Stimulated activated naive CD8-positive, alpha-beta T cell treated with anti-CD3 and anti-CD28 coated beads, Interleukin-15, amount 100 ng/mL, for 72 hours (primary cell): Measurements from ENCODE around the gene TBC1D17.

Source experiments
- ATAC-seq: fragments of 150-1000 bp; cut with Tn5 transposase; 2 replicates; pipeline ENCODE4 v1.10.0; 2021; ENCODE audit warnings: mild to moderate bottlenecking, moderate library complexity
- DNase-seq, 2 donors: peaks; one replicate each; pipeline ENCODE4 v3.0.0; 2021 to 2022
- H3K27ac Mint-ChIP-seq, 2 donors: one replicate each; pipeline ENCODE4 v1.8.0; 2022; ENCODE audit warnings: mild to moderate bottlenecking in 2 of 2, mixed read lengths in 2 of 2, moderate library complexity in 2 of 2
- H3K27me3 Mint-ChIP-seq: one replicate; pipeline ENCODE4 v1.8.0; 2022; ENCODE audit warnings: mixed read lengths
- H3K4me1 Mint-ChIP-seq: one replicate; pipeline ENCODE4 v1.8.0; 2022; ENCODE audit warnings: mild to moderate bottlenecking, mixed read lengths
- H3K4me3 Mint-ChIP-seq, 2 donors: one replicate each; pipeline ENCODE4 v1.8.0; 2022; ENCODE audit warnings: mild to moderate bottlenecking in 2 of 2, mixed read lengths in 2 of 2, moderate library complexity in 1 of 2
- H3K9me3 Mint-ChIP-seq, 2 donors: one replicate each; pipeline ENCODE4 v1.8.0; 2022; ENCODE audit warnings: mixed read lengths in 2 of 2

Gene TBC1D17

GRCh38 chr19:49854378-49855263, 22.9 kb upstream of the TBC1D17 start:
- peak overlapping the region in 1 of 2 donors; percentile 48 for H3K27ac Mint-ChIP-seq
- H3K4me1 Mint-ChIP-seq = peaks cover 42% of the 10 kb centered on the region
- no peak for ATAC-seq

GRCh38 chr19:49855277-49855675, 22.2 kb upstream of the TBC1D17 start:
- Mint-ChIP-seq H3K27me3 (no peaks in the 10 kb centered on the region), H3K4me1 (peaks cover 35% of the 10 kb centered on the region), H3K27ac (peak overlapping the region in 1 of 2 donors; percentile 34), H3K9me3 (peaks cover 0 to 1% of the 10 kb centered on the region in 2 donors), H3K4me3 (no peak overlapping the region)
- DNase-seq (no peak), ATAC-seq (no peak)

More at GRCh38 chr19:49854378-49855263, 22.9 kb upstream of the TBC1D17 start:
- Mint-ChIP-seq H3K4me3 (no peak overlapping the region), H3K27me3 (no peaks in the 10 kb centered on the region), H3K9me3 (peaks cover 6 to 8% of the 10 kb centered on the region in 2 donors)
- no peak for DNase-seq

GRCh38 chr19:49855676-49856573, 21.6 kb upstream of the TBC1D17 start:
- Mint-ChIP-seq H3K4me1 (peaks cover 34% of the 10 kb centered on the region), H3K9me3 (no peaks in the 10 kb centered on the region), H3K27me3 (no peaks in the 10 kb centered on the region), H3K4me3 (no peak overlapping the region), H3K27ac (peak overlapping the region in 1 of 2 donors; percentile 34)
- DNase-seq (no peak), ATAC-seq (peak; percentile 4)

GRCh38 chr19:49856574-49857021, 20.9 kb upstream of the TBC1D17 start:
- Mint-ChIP-seq H3K4me1 (peaks cover 34% of the 10 kb centered on the region), H3K4me3 (no peak overlapping the region), H3K9me3 (no peaks in the 10 kb centered on the region), H3K27ac (no peak overlapping the region), H3K27me3 (no peaks in the 10 kb centered on the region)
- DNase-seq (no peak), ATAC-seq (peak; percentile 10)

GRCh38 chr19:49857061-49857837, 20.3 kb upstream of the TBC1D17 start:
- DNase-seq (no peak), ATAC-seq (no peak)
- H3K27ac Mint-ChIP-seq = no peak overlapping the region
- no peaks in the 10 kb centered on the region for H3K9me3 Mint-ChIP-seq
- no peaks in the 10 kb centered on the region for H3K27me3 Mint-ChIP-seq
- no peak overlapping the region for H3K4me3 Mint-ChIP-seq
- H3K4me1 Mint-ChIP-seq = peaks cover 28% of the 10 kb centered on the region

GRCh38 chr19:49857838-49858087, 19.7 kb upstream of the TBC1D17 start:
- no peaks in the 10 kb centered on the region for H3K27me3 Mint-ChIP-seq
- H3K9me3 Mint-ChIP-seq = no peaks in the 10 kb centered on the region
- H3K27ac Mint-ChIP-seq = no peak overlapping the region
- ATAC-seq = no peak
- peaks cover 24% of the 10 kb centered on the region for H3K4me1 Mint-ChIP-seq
- H3K4me3 Mint-ChIP-seq = no peak overlapping the region
- no peak for DNase-seq

GRCh38 chr19:49858088-49858985, 19.2 kb upstream of the TBC1D17 start:
- Mint-ChIP-seq H3K27ac (peak overlapping the region in 1 of 2 donors; percentile 71), H3K27me3 (no peaks in the 10 kb centered on the region), H3K4me1 (peaks cover 24% of the 10 kb centered on the region), H3K4me3 (no peak overlapping the region), H3K9me3 (no peaks in the 10 kb centered on the region)
- no peak for DNase-seq
- no peak for ATAC-seq

- H3K4me1 Mint-ChIP-seq = peaks cover 29% of the 10 kb centered on the region
- H3K9me3 Mint-ChIP-seq = no peaks in the 10 kb centered on the region
- no peaks in the 10 kb centered on the region for H3K27me3 Mint-ChIP-seq
- H3K4me3 Mint-ChIP-seq = no peak overlapping the region
- ATAC-seq = no peak
- peak overlapping the region in 1 of 2 donors; percentile 63 for H3K27ac Mint-ChIP-seq
- no peak for DNase-seq
Observed at GRCh38 chr19:49859682-49860335, 17.7 kb upstream of the TBC1D17 start.

- no peaks in the 10 kb centered on the region for H3K9me3 Mint-ChIP-seq
- H3K27me3 Mint-ChIP-seq = no peaks in the 10 kb centered on the region
- ATAC-seq (no peak), DNase-seq (no peak)
- peak overlapping the region in 1 of 2 donors; percentile 63 for H3K27ac Mint-ChIP-seq
- no peak overlapping the region for H3K4me3 Mint-ChIP-seq
- peaks cover 30% of the 10 kb centered on the region for H3K4me1 Mint-ChIP-seq
Observed at GRCh38 chr19:49860336-49861102, 17.0 kb upstream of the TBC1D17 start.

GRCh38 chr19:49861107-49861506, 16.4 kb upstream of the TBC1D17 start:
- Mint-ChIP-seq H3K27me3 (no peaks in the 10 kb centered on the region), H3K4me3 (no peak overlapping the region), H3K9me3 (no peaks in the 10 kb centered on the region), H3K4me1 (peaks cover 34% of the 10 kb centered on the region), H3K27ac (no peak overlapping the region)
- DNase-seq (no peak), ATAC-seq (no peak)

GRCh38 chr19:49861541-49862378, 15.7 kb upstream of the TBC1D17 start:
- no peak for DNase-seq
- peaks cover 40% of the 10 kb centered on the region for H3K4me1 Mint-ChIP-seq
- no peaks in the 10 kb centered on the region for H3K9me3 Mint-ChIP-seq
- H3K27me3 Mint-ChIP-seq = no peaks in the 10 kb centered on the region
- H3K4me3 Mint-ChIP-seq = no peak overlapping the region
- no peak overlapping the region for H3K27ac Mint-ChIP-seq
- ATAC-seq = peak; percentile 18

- ATAC-seq = no peak
- Mint-ChIP-seq H3K4me1 (peaks cover 43% of the 10 kb centered on the region), H3K9me3 (no peaks in the 10 kb centered on the region), H3K27ac (peak overlapping the region in 1 of 2 donors; percentile 80), H3K4me3 (no peak overlapping the region), H3K27me3 (no peaks in the 10 kb centered on the region)
- no peak for DNase-seq
Observed at GRCh38 chr19:49862391-49863253, 14.9 kb upstream of the TBC1D17 start.
